IPS-20b (cell line): Measurements from ENCODE around the gene IL18.
"Not testable (repeated sequence)": the region's sequence is repeated elsewhere in the genome, so short reads cannot be mapped to it uniquely, and the experiment has no call there.

Source experiments
- H3K27ac ChIP-seq: one replicate; pipeline ENCODE4 v1.5.1; 2013; ENCODE audit warnings: low read length
- H3K27me3 ChIP-seq: 2 replicates; pipeline ENCODE4 v1.6.1; 2013; ENCODE audit warnings: mild to moderate bottlenecking, low read length, inconsistent platforms; ENCODE audit not compliant: insufficient read depth
- H3K36me3 ChIP-seq: 2 replicates; pipeline ENCODE4 v1.6.1; 2013; ENCODE audit warnings: low read depth, mild to moderate bottlenecking, inconsistent platforms, low read length, moderate library complexity; ENCODE audit not compliant: insufficient read depth
- H3K4me1 ChIP-seq: 2 replicates; pipeline ENCODE4 v1.6.1; 2013; ENCODE audit warnings: mild to moderate bottlenecking, control low read depth, inconsistent platforms, low read length, moderate library complexity; ENCODE audit not compliant: insufficient read depth
- H3K4me3 ChIP-seq: 2 replicates; pipeline ENCODE4 v1.5.1; 2013; ENCODE audit warnings: mild to moderate bottlenecking, low read length, inconsistent platforms
- H3K9ac ChIP-seq: 2 replicates; pipeline ENCODE4 v1.6.1; 2013; ENCODE audit warnings: low read depth, mild to moderate bottlenecking, inconsistent platforms, low read length, moderate library complexity
- H3K9me3 ChIP-seq: 2 replicates; pipeline ENCODE4 v1.6.1; 2013; ENCODE audit warnings: mild to moderate bottlenecking, low read depth, low read length, inconsistent platforms; ENCODE audit not compliant: insufficient read depth

The IL18 gene

GRCh38 chr11:112166562-112166961 lies 2.7 kb upstream of the IL18 start:
- H3K4me3 ChIP-seq = no peak overlapping the region
- H3K27me3 ChIP-seq = no peaks in the 10 kb centered on the region
- H3K36me3 ChIP-seq = no peaks in the 10 kb centered on the region
- H3K27ac ChIP-seq = no peak overlapping the region
- no peaks in the 10 kb centered on the region for H3K9me3 ChIP-seq
- H3K9ac ChIP-seq = no peak overlapping the region
- no peaks in the 10 kb centered on the region for H3K4me1 ChIP-seq

GRCh38 chr11:112165049-112165448 lies 1.2 kb upstream of the IL18 start:
- H3K27ac ChIP-seq = no peak overlapping the region
- H3K4me3 ChIP-seq = no peak overlapping the region
- no peaks in the 10 kb centered on the region for H3K4me1 ChIP-seq
- no peaks in the 10 kb centered on the region for H3K36me3 ChIP-seq
- no peak overlapping the region for H3K9ac ChIP-seq
- H3K27me3 ChIP-seq = no peaks in the 10 kb centered on the region
- H3K9me3 ChIP-seq = no peaks in the 10 kb centered on the region

GRCh38 chr11:112162761-112163546 lies 940 bp downstream of the IL18 start:
- H3K27me3 ChIP-seq = no peaks in the 10 kb centered on the region
- H3K9me3 ChIP-seq = no peaks in the 10 kb centered on the region
- no peak overlapping the region for H3K9ac ChIP-seq
- H3K36me3 ChIP-seq = no peaks in the 10 kb centered on the region
- no peak overlapping the region for H3K27ac ChIP-seq
- H3K4me3 ChIP-seq = no peak overlapping the region
- H3K4me1 ChIP-seq = no peaks in the 10 kb centered on the region

- H3K27ac ChIP-seq, H3K4me3 ChIP-seq, H3K27me3 ChIP-seq, H3K4me1 ChIP-seq, H3K9ac ChIP-seq, H3K36me3 ChIP-seq, H3K9me3 ChIP-seq: not testable (repeated sequence)
Observed at GRCh38 chr11:112162200-112162599, 1.7 kb downstream of the IL18 start.

- no peaks in the 10 kb centered on the region for H3K9me3 ChIP-seq
- H3K4me1 ChIP-seq = no peaks in the 10 kb centered on the region
- H3K36me3 ChIP-seq = no peaks in the 10 kb centered on the region
- no peak overlapping the region for H3K27ac ChIP-seq
- no peak overlapping the region for H3K9ac ChIP-seq
- no peak overlapping the region for H3K4me3 ChIP-seq
- no peaks in the 10 kb centered on the region for H3K27me3 ChIP-seq
Observed at GRCh38 chr11:112161012-112161411, 2.9 kb downstream of the IL18 start.

- Histone ChIP-seq H3K27ac (no peak overlapping the region), H3K9me3 (no peaks in the 10 kb centered on the region), H3K4me1 (no peaks in the 10 kb centered on the region)
Observed at GRCh38 chr11:112160091-112160848, 3.6 kb downstream of the IL18 start.

GRCh38 chr11:112159098-112160065 lies 4.5 kb downstream of the IL18 start:
- Histone ChIP-seq H3K9me3 (no peaks in the 10 kb centered on the region), H3K36me3 (no peaks in the 10 kb centered on the region), H3K9ac (no peak overlapping the region), H3K4me3 (no peak overlapping the region), H3K27ac (no peak overlapping the region), H3K4me1 (no peaks in the 10 kb centered on the region), H3K27me3 (no peaks in the 10 kb centered on the region)

More at GRCh38 chr11:112160091-112160848, 3.6 kb downstream of the IL18 start:
- Histone ChIP-seq H3K4me3 (no peak overlapping the region), H3K27me3 (no peaks in the 10 kb centered on the region), H3K9ac (no peak overlapping the region), H3K36me3 (no peaks in the 10 kb centered on the region)

GRCh38 chr11:112156956-112157766 lies 6.7 kb downstream of the IL18 start:
- Histone ChIP-seq H3K4me1 (no peaks in the 10 kb centered on the region), H3K36me3 (no peaks in the 10 kb centered on the region), H3K27ac (no peak overlapping the region), H3K9me3 (no peaks in the 10 kb centered on the region), H3K4me3 (no peak overlapping the region), H3K9ac (no peak overlapping the region), H3K27me3 (no peaks in the 10 kb centered on the region)

- no peak overlapping the region for H3K4me3 ChIP-seq
- H3K4me1 ChIP-seq = no peaks in the 10 kb centered on the region
- H3K27ac ChIP-seq = no peak overlapping the region
- no peaks in the 10 kb centered on the region for H3K36me3 ChIP-seq
- no peaks in the 10 kb centered on the region for H3K27me3 ChIP-seq
- H3K9ac ChIP-seq = no peak overlapping the region
- H3K9me3 ChIP-seq = no peaks in the 10 kb centered on the region
Observed at GRCh38 chr11:112156153-112156955, 7.5 kb downstream of the IL18 start.

- no peaks in the 10 kb centered on the region for H3K27me3 ChIP-seq
- H3K27ac ChIP-seq = no peak overlapping the region
- H3K9me3 ChIP-seq = no peaks in the 10 kb centered on the region
- H3K9ac ChIP-seq = no peak overlapping the region
- no peak overlapping the region for H3K4me3 ChIP-seq
- no peaks in the 10 kb centered on the region for H3K36me3 ChIP-seq
- H3K4me1 ChIP-seq = no peaks in the 10 kb centered on the region
Observed at GRCh38 chr11:112150517-112150916, 13.4 kb downstream of the IL18 start.
